GM18951 (cell line): ENCODE results near the gene ADRB2.

ENCODE experiments used
- POLR2A ChIP-seq: IDR thresholded peaks from 4 replicates; pipeline ENCODE4 v1.6.1; 2011; ENCODE audit warnings: mild to moderate bottlenecking; ENCODE audit not compliant: insufficient read length, insufficient read depth; ENCODE audit errors: extremely low read depth
- in situ Hi-C: fragments of 300-500 bp; cut with MboI; formaldehyde crosslinking; loops from one replicate; pipeline ENCODE4 v1.12.0; 2022; ENCODE audit warnings: low sequenced_read_pairs, mixed read lengths, inconsistent platforms; ENCODE audit not compliant: unreplicated experiment

The ADRB2 gene

DNA sequence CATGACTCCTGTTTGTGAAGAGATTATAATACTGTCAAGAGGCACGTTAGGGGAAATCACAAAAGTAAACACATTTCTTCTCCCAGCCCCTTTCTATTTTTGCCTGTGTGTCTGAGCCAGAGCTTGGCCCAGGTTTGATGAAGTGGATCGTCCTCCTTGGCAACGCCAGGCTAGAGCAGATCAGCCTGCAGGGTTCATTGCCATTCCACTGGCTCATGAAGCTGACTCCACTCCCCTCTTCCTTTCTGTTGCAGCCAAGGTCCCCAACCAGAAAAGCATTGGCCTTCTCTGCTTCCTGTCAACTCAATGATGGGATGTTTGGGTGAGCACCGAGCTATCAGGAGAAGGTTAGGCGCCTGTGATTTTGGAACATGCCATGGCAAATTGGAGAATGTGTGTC lies 3.3 kb downstream of the ADRB2 start:
- TF ChIP-seq POLR2A = no peak
- in situ Hi-C loops = no loop called here

DNA sequence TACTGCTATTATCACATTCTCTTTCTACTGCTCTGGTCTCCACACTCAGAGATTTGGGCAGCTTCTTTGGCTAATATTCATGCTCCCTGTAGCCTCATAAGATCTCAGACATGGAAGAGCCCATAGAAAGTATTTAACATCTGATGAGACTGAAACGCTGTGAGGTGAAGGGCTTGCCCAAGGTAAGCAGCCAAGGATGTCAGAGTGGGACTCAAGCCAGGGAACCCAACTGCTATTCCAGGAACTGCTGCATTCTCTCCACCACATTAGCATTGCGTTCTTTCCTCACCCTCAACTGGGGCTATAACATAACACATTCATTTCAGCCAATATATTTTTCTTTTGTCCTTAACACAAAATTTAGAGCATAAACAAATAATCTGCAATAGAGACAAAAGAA lies 3.8 kb downstream of the ADRB2 start:
- in situ Hi-C loops = no loop called here

DNA sequence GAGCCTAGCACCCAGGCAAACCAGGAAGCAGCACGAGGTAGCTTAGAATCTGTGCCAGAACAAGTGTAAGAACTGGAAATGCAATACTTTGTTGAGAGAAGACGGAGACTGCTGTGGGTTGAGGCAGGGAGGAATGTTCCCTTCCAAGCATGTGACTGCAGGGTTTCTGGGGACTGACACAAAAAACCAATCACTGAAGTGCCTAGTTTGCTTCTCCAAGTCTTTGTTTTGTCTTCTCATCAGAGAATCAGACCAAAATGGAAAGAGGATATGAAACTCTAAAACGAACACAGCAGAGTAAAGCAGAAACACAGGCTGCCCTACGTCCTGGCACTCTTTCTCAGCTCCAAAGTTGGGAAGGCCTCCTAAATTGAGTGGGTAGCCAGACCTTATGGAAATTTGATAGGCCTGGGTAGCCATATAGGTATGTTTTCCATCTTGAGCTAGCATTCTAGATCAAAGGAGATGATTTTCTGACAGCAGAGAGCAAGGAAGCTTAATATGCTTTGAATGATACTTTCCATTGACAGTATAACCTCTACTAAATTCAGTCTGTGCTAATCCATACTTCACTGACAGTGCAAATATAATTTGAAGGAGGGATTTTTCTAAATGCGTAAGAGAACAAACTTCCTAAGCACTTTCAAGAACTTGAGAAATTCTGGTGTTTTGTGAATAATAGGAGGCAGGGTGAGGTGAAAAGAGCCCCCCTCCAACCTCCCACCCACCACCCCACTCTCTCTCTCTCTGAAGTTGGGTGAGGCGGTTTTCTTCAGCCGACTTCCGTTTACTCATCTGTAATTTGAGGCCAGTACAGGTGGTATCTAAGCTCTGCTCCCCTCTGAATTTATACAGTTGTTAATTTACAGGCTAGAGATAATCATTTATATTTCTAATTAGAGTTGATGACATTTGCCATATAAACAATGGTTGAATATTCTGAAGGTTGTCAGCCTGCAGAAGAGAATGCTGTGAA lies 5.5 kb downstream of the ADRB2 start:
- in situ Hi-C loops = no loop called here
- TF ChIP-seq POLR2A = no peak

More for the DNA sequence above, 3.8 kb downstream of the ADRB2 start:
- TF ChIP-seq POLR2A = no peak

DNA sequence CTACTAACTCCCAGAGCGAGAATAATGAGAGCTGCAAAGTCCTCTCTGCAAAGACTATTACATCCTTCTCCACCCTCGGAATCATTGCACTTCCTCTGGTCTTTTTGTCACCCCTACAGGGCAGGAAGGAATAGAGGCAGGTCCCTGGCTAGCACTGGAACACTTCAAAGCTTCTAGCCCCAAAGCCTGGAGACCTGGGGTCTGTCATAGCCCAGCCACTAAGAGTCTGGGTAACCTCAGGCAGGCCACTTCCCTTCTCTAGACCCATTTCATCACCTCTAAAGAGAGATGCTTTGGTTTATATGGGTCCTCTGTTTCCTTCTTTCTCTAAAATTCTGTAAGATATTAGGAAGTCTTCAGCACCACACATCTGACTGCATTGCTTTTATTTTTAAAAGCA lies 6.7 kb downstream of the ADRB2 start:
- no peak for TF ChIP-seq POLR2A
- in situ Hi-C loops = no loop called here

DNA sequence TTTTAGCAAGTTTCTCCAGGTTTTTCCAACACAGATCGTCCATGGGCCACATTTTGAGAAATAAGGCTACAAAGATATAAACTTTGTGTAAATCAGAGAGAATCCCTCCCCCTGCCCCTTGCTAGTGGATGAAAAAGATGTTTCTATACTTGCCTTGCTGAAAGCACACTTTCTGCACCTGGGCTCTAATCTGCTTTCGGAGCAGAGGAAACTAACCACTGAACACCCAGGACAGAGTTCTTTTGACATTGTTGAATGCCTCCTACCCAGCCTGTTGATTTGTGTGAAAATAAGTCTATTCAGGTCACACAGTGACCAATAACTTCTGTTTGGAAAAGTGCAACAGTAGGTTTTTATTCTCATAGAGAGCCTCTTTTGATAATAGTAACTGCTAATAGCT lies 7.5 kb downstream of the ADRB2 start:
- in situ Hi-C loops = no loop called here
- no peak for TF ChIP-seq POLR2A

DNA sequence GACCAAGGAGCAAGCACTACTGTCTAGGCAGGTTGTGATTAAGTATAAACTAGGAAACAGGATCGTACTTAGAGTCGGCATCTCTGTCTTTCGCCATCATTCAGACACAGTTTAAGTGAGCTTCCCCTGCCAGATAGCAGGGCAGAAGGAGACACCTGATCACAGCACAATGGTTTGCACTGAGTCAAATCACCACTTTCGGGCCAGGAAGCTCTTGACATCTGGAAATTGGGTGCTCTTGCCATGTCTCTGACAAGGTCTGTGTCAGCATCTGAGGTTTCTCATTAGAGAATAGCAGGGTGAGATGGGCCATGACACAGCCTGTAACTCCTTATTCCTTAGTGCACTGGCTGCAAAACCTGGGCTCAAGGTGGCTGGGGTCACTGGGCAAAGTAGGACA lies 8.3 kb downstream of the ADRB2 start:
- in situ Hi-C loops = no loop called here
- no peak for TF ChIP-seq POLR2A

DNA sequence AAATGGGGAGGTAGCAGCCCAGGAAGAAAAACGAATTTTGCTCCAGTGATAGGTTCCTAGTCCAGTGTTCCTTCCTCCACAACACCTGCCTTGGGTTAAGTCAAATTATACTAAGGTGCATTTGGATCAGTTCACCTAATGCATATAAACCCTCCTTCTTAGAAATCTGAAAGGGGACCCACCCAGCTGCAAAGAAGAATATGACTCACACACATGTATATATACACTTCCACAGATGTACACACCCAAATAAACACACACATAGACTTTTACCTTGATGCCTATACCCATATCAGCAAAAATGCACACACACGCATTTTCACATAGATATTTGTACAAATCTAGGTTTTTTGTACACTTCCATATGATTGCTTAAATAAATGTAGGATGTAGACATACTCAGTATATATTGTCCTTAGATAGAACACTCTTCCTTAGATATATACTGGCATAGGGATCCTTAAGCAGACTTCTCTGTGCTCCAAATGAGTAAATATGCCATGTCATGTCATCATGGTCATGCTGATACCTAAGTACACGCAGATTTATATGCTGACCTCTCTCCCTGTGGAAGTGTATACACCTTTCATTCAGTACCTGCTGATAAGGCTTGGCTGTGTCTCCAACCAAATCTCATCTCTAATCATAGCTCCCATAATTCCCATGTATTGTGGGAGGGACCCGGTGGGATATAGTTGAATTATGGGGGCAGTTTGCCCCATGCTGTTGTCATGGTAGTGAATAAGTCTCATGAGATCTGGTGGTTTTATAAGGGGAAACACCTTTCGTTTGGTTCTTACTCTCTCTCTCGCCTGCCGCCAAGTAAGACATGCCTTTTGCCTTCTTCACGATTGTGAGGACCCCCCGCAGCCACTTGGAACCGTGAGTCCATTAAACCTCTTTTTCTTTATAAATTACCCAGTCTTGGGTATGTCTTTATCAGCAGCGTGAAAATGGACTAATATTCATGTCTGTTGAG lies 10.2 kb downstream of the ADRB2 start:
- in situ Hi-C loops = no loop called here
- TF ChIP-seq POLR2A = no peak

DNA sequence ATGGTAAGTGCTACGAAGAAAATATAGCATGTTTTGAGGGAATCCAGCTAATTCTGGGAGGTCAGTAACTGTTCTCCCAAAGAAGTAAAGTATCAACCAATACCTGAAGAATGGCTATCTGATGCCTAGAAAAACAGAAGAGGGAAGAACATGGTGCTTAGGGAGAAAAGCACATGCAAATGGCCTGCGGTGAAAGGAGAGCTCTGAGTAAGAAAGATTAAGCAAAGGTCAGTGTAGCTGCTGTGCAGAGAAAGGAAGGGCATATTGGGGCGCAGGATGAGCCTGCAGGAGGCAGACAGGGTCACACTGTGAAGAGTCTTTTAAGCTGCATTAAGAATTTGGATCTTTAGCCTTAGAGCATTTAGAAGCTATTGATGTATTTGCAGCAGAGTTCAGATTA lies 11.0 kb downstream of the ADRB2 start:
- in situ Hi-C loops = no loop called here
- TF ChIP-seq POLR2A = no peak

DNA sequence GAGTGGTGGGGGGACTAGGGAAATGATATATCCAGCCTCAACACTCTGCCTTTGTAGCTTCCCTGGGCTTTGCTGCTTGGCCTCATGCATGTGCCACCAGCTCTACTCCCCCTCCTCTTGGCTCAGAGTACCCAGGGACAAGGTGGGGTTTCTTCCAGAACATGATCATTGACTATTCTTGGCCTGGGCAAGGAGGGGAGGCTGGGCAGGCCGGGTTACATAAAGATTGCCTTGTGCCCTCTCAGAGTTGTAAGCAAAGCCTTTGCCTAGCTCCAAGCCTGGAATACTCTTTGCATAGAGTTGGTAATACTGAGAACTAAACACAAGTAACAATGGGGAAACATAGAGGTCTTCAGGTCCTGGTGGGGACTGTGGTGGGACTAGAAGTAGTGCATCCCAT lies 11.9 kb downstream of the ADRB2 start:
- TF ChIP-seq POLR2A = no peak
- in situ Hi-C loops = no loop called here

DNA sequence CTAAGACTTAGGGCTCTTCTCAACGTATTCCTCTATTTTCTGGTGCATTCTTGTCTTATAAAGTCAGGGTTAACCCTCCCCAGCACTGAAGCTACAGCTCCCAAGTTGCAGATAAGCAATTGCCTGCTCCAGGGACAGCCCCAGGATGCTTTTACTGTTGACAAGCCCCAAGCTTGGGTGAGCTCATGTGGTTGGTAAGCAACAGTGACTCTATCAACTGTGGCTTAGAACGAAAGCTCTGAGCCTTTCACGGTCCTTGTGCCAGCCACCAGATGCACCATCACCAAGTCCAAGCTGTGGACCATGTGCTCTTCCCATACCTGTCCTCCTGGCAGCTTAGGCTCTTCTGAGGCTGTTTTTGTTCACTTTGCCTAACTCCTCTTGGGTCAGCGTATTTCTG lies 13.5 kb downstream of the ADRB2 start:
- no peak for TF ChIP-seq POLR2A
- in situ Hi-C loops = no loop called here

DNA sequence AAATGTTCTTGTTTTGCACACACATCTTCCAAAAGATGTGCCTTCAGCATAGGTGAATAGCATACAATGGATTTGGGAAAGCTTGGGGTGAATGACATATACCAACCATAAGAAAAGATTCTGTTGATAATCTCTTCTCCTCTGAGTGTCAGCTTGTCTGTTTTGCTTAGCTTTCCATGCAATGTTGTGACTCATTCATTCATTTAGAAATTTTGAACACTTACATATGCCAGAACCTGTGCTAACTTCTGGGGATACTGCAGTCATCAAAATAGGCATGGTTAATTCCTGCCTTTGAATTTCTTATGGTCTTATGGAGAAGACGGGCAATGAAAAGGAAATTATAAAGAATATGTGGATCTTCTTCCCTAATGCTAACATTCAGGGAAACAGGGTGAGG lies 14.1 kb downstream of the ADRB2 start:
- in situ Hi-C loops = no loop called here
- TF ChIP-seq POLR2A = no peak

DNA sequence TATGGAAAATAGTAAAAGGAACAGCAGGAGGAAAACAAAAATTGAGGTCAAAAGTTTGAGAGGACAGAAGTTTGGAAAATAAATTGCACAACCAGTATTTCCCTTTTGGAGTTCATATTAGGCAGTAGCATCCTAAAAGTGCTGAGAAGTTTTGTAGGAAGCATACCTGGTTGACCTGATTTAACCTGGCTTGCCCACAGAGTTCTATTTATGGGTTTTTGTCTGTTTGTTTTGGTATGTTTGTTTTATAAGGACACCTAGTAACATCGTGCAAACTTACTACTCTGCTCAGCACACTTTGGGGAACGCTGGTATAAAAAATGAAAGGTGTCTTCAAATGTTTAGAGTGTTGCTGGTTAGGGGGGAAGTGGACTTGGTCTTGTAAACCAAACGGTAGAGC lies 15.1 kb downstream of the ADRB2 start:
- TF ChIP-seq POLR2A = no peak

DNA sequence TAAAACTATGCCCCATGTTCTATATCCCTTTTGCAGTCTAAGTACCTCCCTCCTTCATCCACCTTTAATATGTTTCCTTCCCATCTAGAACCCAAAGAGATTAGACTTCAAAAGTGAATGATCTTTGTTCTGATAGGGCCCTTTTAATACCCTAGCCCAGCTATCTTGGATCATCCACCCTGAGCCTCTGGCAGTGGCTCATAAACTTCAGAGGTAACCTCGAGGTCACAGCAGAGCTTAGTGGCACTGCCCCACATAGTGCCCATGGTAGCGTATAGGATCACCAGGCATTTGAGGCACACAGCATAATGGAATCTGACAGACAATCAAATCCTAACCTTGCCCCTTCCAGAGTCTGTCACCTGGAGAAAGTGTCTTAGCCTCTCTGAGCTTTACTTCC lies 15.8 kb downstream of the ADRB2 start:
- in situ Hi-C loops = no loop called here
- no peak for TF ChIP-seq POLR2A

More for the DNA sequence above, 15.1 kb downstream of the ADRB2 start:
- in situ Hi-C loops = no loop called here
